ENCODE data around the gene TTLL11.

- TF ChIP-seq POLR2AphosphoS5 (IDR thresholded peaks at IDR 0.05) = no peak
- TF ChIP-seq CTCF (IDR thresholded peaks at IDR 0.05) = no peak
- TF ChIP-seq POLR2A (IDR thresholded peaks at IDR 0.05) = no peak
These were observed 126.4 kb downstream of the TTLL11 start for GRCh38 chr9:121966706-121967105.

Data from prostate gland (tissue), 2 donors.